Coronary artery (tissue), 2 donors: Measurements from ENCODE around the gene RHOU.

Experiments
- DNase-seq: peaks from one replicate; pipeline ENCODE4 v3.0.0-alpha.2; 2017; ENCODE audit warnings: low spot score
- H3K27ac ChIP-seq, 2 donors: fragments of 200-600 bp; sonication (generic); one replicate each; pipeline ENCODE4 v1.5.1; 2016 to 2019
- H3K4me3 ChIP-seq: fragments of 200-600 bp; sonication (generic); 2 replicates; pipeline ENCODE4 v1.5.1; 2016; ENCODE audit warnings: mild to moderate bottlenecking, moderate library complexity
- CTCF ChIP-seq: fragments of 200-600 bp; sonication (generic); IDR thresholded peaks from one replicate; pipeline ENCODE4 v1.5.1; 2019; ENCODE audit warnings: antibody characterized with exemption

The RHOU gene

DNA sequence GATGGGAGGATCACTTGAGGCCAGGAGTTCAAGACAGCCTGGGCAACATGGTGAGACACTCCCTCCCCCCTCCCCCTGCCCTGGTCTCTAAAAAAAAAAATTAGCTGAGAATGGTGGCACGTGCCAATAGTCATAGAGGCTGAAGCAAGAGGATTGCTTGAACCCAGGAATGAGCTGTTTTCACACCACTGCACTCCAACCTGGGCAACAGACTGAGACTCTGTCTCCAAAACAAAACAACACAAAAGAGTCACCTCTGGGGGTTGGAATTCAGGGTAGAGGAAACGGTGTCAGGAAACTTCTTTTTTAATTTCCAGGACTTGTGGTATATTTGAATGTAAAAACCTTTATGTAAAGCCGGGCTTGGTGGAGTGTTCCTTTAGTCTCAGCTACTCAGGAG, 43.2 kb downstream of the RHOU start:
- no peak overlapping the region for H3K4me3 ChIP-seq
- no peak overlapping the region for H3K27ac ChIP-seq
- no peak for DNase-seq
- TF ChIP-seq CTCF: no peak

- H3K4me3 ChIP-seq: no peak overlapping the region
- no peak for DNase-seq
- H3K27ac ChIP-seq: no peak overlapping the region
- TF ChIP-seq CTCF: no peak
Observed at GRCh38 chr1:228778961-228779360, 43.7 kb downstream of the RHOU start.

DNA sequence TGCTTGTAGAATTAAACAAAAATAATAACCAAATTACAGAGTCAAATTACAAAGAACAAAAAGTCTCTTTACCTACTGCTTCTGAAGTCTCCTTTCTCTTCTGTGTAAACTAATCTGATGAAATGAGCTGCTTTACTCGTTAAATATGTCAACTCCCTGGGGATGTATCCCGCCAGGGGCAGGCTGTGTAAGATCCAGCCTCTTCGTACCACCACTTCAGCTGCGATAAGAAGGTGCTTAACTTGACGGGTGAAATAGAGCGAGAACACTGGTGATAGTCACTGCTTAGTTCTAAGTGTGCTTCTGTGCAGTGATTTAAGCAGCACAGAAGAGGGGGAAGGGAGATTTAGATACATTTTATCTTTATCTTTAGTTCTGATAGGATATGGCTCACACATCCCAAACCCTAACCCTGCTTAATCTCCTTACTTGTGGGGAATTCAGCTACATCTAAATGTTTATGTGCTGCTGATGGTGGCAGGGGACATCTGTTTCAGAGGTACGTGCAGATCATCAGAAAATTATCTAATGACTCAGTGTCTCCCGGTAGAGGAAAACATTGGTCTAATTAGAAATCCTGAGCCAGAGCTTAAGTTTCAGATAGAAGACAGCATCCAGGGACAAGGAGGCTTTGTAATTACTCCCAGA, 46.0 kb downstream of the RHOU start:
- no peak overlapping the region for H3K4me3 ChIP-seq
- no peak for DNase-seq
- TF ChIP-seq CTCF: no peak
- no peak overlapping the region for H3K27ac ChIP-seq

GRCh38 chr1:228781809-228782661, 46.8 kb downstream of the RHOU start:
- no peak for DNase-seq
- Histone ChIP-seq H3K27ac (no peak overlapping the region), H3K4me3 (no peak overlapping the region)
- TF ChIP-seq CTCF: no peak

- no peak for DNase-seq
- no peak for TF ChIP-seq CTCF
- H3K4me3 ChIP-seq: no peak overlapping the region
- H3K27ac ChIP-seq: no peak overlapping the region
Observed at GRCh38 chr1:228782662-228783417, 47.6 kb downstream of the RHOU start.

- no peak for DNase-seq
- TF ChIP-seq CTCF: no peak
- no peak overlapping the region for H3K27ac ChIP-seq
- no peak overlapping the region for H3K4me3 ChIP-seq
Observed at GRCh38 chr1:228783418-228784040, 48.2 kb downstream of the RHOU start.
